GM19351 (cell line): ENCODE results near the gene CPB2.
A peak's percentile ranks its signal among the peaks of the same experiment; 100 is the strongest.

Experiments used
- ATAC-seq: cut with Tn5 transposase; IDR thresholded peaks from one replicate; pipeline ENCODE4 v1.9.1; 2021; ENCODE audit warnings: mild to moderate bottlenecking, moderate library complexity; ENCODE audit not compliant: unreplicated experiment

CPB2 gene

GRCh38 chr13:46052319-46053161, 52.3 kb downstream of the CPB2 start, which contains the start of gene ZC3H13:
ZC3H13 (minus strand) TSS chr13:46052746; CDS start chr13:46045507, 7,239 bp downstream.
- ATAC-seq, result peak; percentile 99

GRCh38 chr13:46051968-46052318, 52.9 kb downstream of the CPB2 start:
- ATAC-seq, result peak; percentile 1

- no peak for ATAC-seq
Observed at GRCh38 chr13:46050771-46051170, 54.1 kb downstream of the CPB2 start.

- ATAC-seq, result no peak
Observed at GRCh38 chr13:46045424-46045823, 59.4 kb downstream of the CPB2 start.

GRCh38 chr13:46043647-46044046, 61.2 kb downstream of the CPB2 start:
- no peak for ATAC-seq

GRCh38 chr13:46041419-46041839, 63.4 kb downstream of the CPB2 start:
- ATAC-seq, result no peak

- no peak for ATAC-seq
Observed at GRCh38 chr13:46040763-46041162, 64.1 kb downstream of the CPB2 start.

- ATAC-seq, result no peak
Observed at GRCh38 chr13:46039411-46040182, 65.2 kb downstream of the CPB2 start.

- no peak for ATAC-seq
Observed at GRCh38 chr13:46038296-46038695, 66.5 kb downstream of the CPB2 start.

- no peak for ATAC-seq
Observed at GRCh38 chr13:46035066-46035465, 69.8 kb downstream of the CPB2 start.

- ATAC-seq, result no peak
Observed at GRCh38 chr13:46032341-46032740, 72.5 kb downstream of the CPB2 start.

GRCh38 chr13:46031581-46032263, 73.1 kb downstream of the CPB2 start:
- no peak for ATAC-seq

GRCh38 chr13:46025157-46025556, 79.7 kb downstream of the CPB2 start:
- ATAC-seq, result no peak

- ATAC-seq, result no peak
Observed at GRCh38 chr13:46022481-46022880, 82.4 kb downstream of the CPB2 start.

GRCh38 chr13:46016216-46016615, 88.6 kb downstream of the CPB2 start:
- no peak for ATAC-seq

GRCh38 chr13:46015366-46015765, 89.5 kb downstream of the CPB2 start:
- no peak for ATAC-seq

- ATAC-seq, result no peak
Observed at GRCh38 chr13:46012404-46012803, 92.4 kb downstream of the CPB2 start.

GRCh38 chr13:46010148-46010547, 94.7 kb downstream of the CPB2 start:
- ATAC-seq, result no peak

GRCh38 chr13:46008631-46009030, 96.2 kb downstream of the CPB2 start:
- no peak for ATAC-seq

GRCh38 chr13:46006688-46007452, 98.0 kb downstream of the CPB2 start:
- no peak for ATAC-seq

GRCh38 chr13:46004491-46004890, 100.3 kb downstream of the CPB2 start:
- no peak for ATAC-seq
